ENCODE measurements around the gene TET2. TPM values are rescaled to one million over a fixed set of nuclear protein-coding genes. Genes with fewer than 3 reads are reported as not detected.

The TET2 gene
- total RNA-seq, 4 donors from 2014 or later: 27.4 to 40.5 (median 32.4) TPM

- no peak for TF ChIP-seq POLR2A (IDR thresholded peaks at IDR 0.05)
- no peak for TF ChIP-seq CTCF (IDR thresholded peaks at IDR 0.05)
- DNase-seq: no peak
- 96 to 98% methylated on average over 1 of the region's 1 CpG for WGBS, 2 donors
- Histone ChIP-seq H3K27ac (no peak overlapping the region), H3K27me3 (no peaks in the 10 kb centered on the region), H3K4me1 (no peaks in the 10 kb centered on the region), H3K36me3 (no peaks in the 10 kb centered on the region), H3K4me3 (replicated peaks in 1 of 3) (no peak overlapping the region), H3K9me3 (no peaks in the 10 kb centered on the region)
- intact Hi-C loops (cut with DNase I): no loop called here
These were observed 80.4 kb downstream of the TET2 start for GRCh38 chr4:105227054-105227453.

- Histone ChIP-seq H3K36me3 (peaks cover 0 to under 1% of the 10 kb centered on the region in 2 donors), H3K27me3 (no peaks in the 10 kb centered on the region), H3K27ac (no peak overlapping the region), H3K4me3 (replicated peaks in 1 of 3) (no peak overlapping the region), H3K4me1 (no peaks in the 10 kb centered on the region), H3K9me3 (no peaks in the 10 kb centered on the region)
- TF ChIP-seq CTCF (IDR thresholded peaks at IDR 0.05) (no peak), POLR2A (IDR thresholded peaks at IDR 0.05) (no peak)
- intact Hi-C loops (cut with DNase I): no loop called here
- 96 to 100% methylated on average over 1 of the region's 1 CpG for WGBS, 2 donors
- no peak for DNase-seq
These were observed 83.6 kb downstream of the TET2 start for GRCh38 chr4:105230287-105230686.

- WGBS, 2 donors: 86 to 91% methylated on average over 4 of the region's 4 CpGs
- Histone ChIP-seq H3K36me3 (peaks cover 0 to 7% of the 10 kb centered on the region in 2 donors), H3K4me3 (replicated peaks in 1 of 3) (no peak overlapping the region), H3K27me3 (no peaks in the 10 kb centered on the region), H3K27ac (no peak overlapping the region), H3K4me1 (peaks cover 0 to 6% of the 10 kb centered on the region in 2 donors), H3K9me3 (no peaks in the 10 kb centered on the region)
- no peak for TF ChIP-seq CTCF (IDR thresholded peaks at IDR 0.05)
- no peak for TF ChIP-seq POLR2A (IDR thresholded peaks at IDR 0.05)
- intact Hi-C loops (cut with DNase I): no loop called here
- no peak for DNase-seq
These were observed 85.7 kb downstream of the TET2 start for GRCh38 chr4:105232374-105232773.

- DNase-seq: no peak
These were observed 87.9 kb downstream of the TET2 start for GRCh38 chr4:105234582-105234981.

More at GRCh38 chr4:105234582-105234981, 87.9 kb downstream of the TET2 start:
- Histone ChIP-seq H3K4me3 (replicated peaks in 1 of 3) (no peak overlapping the region), H3K9me3 (no peaks in the 10 kb centered on the region), H3K27me3 (no peaks in the 10 kb centered on the region), H3K4me1 (peaks cover 0 to 6% of the 10 kb centered on the region in 2 donors), H3K27ac (no peak overlapping the region), H3K36me3 (peaks cover 0 to 7% of the 10 kb centered on the region in 2 donors)
- intact Hi-C loops (cut with DNase I): no loop called here
- 94 to 95% methylated on average over 4 of the region's 4 CpGs for WGBS, 2 donors
- TF ChIP-seq POLR2A (IDR thresholded peaks at IDR 0.05): no peak
- no peak for TF ChIP-seq CTCF (IDR thresholded peaks at IDR 0.05)
